KMS-11 (cell line): Measurements from ENCODE around the gene JAM3.

Experiments
- H2AFZ ChIP-seq: fragments of 200-600 bp; sonication (generic); 2 replicates; pipeline ENCODE4 v1.6.1; 2016; ENCODE audit warnings: antibody characterized with exemption, mixed run types, low read depth
- H3K27ac ChIP-seq: fragments of 200-600 bp; sonication (generic); 2 replicates; pipeline ENCODE4 v1.6.1; 2016; ENCODE audit warnings: mild to moderate bottlenecking, mixed run types
- H3K27me3 ChIP-seq: fragments of 200-600 bp; sonication (generic); 2 replicates; pipeline ENCODE4 v1.6.1; 2017; ENCODE audit warnings: mild to moderate bottlenecking, low read depth, mixed run types, moderate library complexity; ENCODE audit not compliant: insufficient read depth
- H3K36me3 ChIP-seq: fragments of 200-600 bp; sonication (generic); 2 replicates; pipeline ENCODE4 v1.6.1; 2017; ENCODE audit warnings: mild to moderate bottlenecking, mixed run types; ENCODE audit not compliant: insufficient read depth
- H3K4me1 ChIP-seq: fragments of 200-600 bp; sonication (generic); 2 replicates; pipeline ENCODE4 v1.6.1; 2016; ENCODE audit warnings: mild to moderate bottlenecking, low read depth, mixed run types; ENCODE audit not compliant: poor library complexity, severe bottlenecking
- H3K4me2 ChIP-seq: fragments of 200-600 bp; sonication (generic); 2 replicates; pipeline ENCODE4 v1.7.0; 2016; ENCODE audit warnings: mild to moderate bottlenecking, mixed run types
- H3K4me3 ChIP-seq: fragments of 200-600 bp; sonication (generic); IDR thresholded peaks from 2 replicates; pipeline ENCODE4 v1.6.1; 2017; ENCODE audit warnings: low read depth, low read length, mixed read lengths; ENCODE audit not compliant: insufficient read depth
- H3K79me2 ChIP-seq: fragments of 200-600 bp; sonication (generic); 2 replicates; pipeline ENCODE4 v1.6.1; 2016; ENCODE audit warnings: low read depth, mixed run types; ENCODE audit not compliant: insufficient read depth
- H3K9ac ChIP-seq: fragments of 200-600 bp; sonication (generic); 2 replicates; pipeline ENCODE4 v1.6.1; 2016; ENCODE audit warnings: mild to moderate bottlenecking, mixed run types
- H4K20me1 ChIP-seq: fragments of 200-600 bp; sonication (generic); 2 replicates; pipeline ENCODE4 v1.6.1; 2016; ENCODE audit warnings: mild to moderate bottlenecking, mixed run types; ENCODE audit not compliant: insufficient read depth
- TF ChIP-seq, protein P1 (sequence below): fragments of 200-600 bp; sonication (generic); conservative IDR thresholded peaks from 2 replicates; pipeline ENCODE4 v1.6.1; 2017; ENCODE audit warnings: low read depth, mild to moderate bottlenecking, antibody characterized with exemption, low read length, moderate library complexity, mixed read lengths

Gene JAM3

DNA sequence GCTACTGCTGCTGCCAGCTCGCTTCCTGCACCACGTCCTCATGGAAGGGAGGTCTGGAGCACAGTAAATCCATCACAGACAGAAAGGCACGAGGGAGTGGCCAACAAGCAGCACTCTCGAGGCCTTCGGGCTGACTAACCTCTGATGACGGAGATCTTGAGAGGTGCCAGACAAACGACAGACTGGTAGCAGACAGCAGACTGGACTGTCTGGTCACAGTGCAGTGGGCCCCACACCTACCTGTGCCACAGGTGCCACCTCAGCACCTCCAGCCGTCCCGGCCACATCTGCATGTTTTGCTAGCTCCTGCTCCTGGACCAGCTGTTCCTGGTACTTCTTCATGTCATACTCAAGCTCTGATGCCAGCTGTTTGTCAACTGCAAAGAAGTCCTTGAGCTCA lies 90.8 kb downstream of the JAM3 start:
- no peak overlapping the region for H3K4me2 ChIP-seq
- no peak overlapping the region for H2AFZ ChIP-seq
- H3K27me3 ChIP-seq: no peaks in the 10 kb centered on the region
- no peaks in the 10 kb centered on the region for H4K20me1 ChIP-seq
- no peaks in the 10 kb centered on the region for H3K79me2 ChIP-seq
- no peak overlapping the region for H3K9ac ChIP-seq
- no peaks in the 10 kb centered on the region for H3K4me1 ChIP-seq
- H3K27ac ChIP-seq: no peak overlapping the region
- no peak overlapping the region for H3K4me3 ChIP-seq
- no peaks in the 10 kb centered on the region for H3K36me3 ChIP-seq
- TF ChIP-seq, protein P1, sequence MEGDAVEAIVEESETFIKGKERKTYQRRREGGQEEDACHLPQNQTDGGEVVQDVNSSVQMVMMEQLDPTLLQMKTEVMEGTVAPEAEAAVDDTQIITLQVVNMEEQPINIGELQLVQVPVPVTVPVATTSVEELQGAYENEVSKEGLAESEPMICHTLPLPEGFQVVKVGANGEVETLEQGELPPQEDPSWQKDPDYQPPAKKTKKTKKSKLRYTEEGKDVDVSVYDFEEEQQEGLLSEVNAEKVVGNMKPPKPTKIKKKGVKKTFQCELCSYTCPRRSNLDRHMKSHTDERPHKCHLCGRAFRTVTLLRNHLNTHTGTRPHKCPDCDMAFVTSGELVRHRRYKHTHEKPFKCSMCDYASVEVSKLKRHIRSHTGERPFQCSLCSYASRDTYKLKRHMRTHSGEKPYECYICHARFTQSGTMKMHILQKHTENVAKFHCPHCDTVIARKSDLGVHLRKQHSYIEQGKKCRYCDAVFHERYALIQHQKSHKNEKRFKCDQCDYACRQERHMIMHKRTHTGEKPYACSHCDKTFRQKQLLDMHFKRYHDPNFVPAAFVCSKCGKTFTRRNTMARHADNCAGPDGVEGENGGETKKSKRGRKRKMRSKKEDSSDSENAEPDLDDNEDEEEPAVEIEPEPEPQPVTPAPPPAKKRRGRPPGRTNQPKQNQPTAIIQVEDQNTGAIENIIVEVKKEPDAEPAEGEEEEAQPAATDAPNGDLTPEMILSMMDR: no peak

- H3K4me2 ChIP-seq: no peak overlapping the region
- H3K36me3 ChIP-seq: no peaks in the 10 kb centered on the region
- TF ChIP-seq, protein P1: no peak
- no peaks in the 10 kb centered on the region for H3K79me2 ChIP-seq
- no peaks in the 10 kb centered on the region for H3K27me3 ChIP-seq
- H2AFZ ChIP-seq: no peak overlapping the region
- no peak overlapping the region for H3K4me3 ChIP-seq
- H3K9ac ChIP-seq: no peak overlapping the region
- no peaks in the 10 kb centered on the region for H3K4me1 ChIP-seq
- H4K20me1 ChIP-seq: no peaks in the 10 kb centered on the region
- no peak overlapping the region for H3K27ac ChIP-seq
These were observed 95.9 kb downstream of the JAM3 start for GRCh38 chr11:134164490-134165370.

DNA sequence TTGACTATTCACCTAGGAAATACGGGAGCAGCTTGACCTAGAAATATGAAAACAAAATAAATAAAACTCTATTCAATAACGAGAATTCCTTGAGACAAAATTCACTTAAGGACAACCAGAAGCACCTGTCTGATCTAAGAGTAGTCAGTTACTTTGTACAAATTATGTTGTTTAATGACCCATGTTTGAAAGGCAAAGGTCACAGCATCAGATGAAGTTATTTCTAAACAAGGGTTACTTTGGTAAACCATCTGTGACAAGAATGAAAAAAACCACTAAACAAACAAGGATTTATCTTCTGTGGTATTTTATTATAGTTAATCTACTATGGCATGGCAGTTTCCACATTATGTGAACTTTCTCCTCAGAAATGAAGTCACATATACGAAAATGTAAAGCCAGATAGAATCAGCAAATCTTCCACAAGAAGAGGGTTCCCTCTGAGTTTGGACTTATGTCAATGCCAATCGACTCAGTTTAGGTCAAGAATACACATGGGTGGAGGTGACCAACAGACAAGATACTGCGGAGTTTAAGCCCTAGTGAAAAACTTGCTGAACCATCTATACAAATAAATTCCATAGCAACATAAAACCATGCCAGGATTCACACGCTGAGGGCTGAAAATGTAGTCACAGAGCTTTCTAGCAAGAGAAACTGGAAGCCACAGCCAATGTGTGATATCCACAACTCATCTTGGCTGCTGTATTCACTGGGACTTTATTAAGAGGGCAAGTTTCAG lies 101.5 kb downstream of the JAM3 start:
- no peaks in the 10 kb centered on the region for H3K36me3 ChIP-seq
- TF ChIP-seq, protein P1: no peak

GRCh38 chr11:134170919-134171281 lies 102.0 kb downstream of the JAM3 start:
- H3K27ac ChIP-seq: no peak overlapping the region
- no peak overlapping the region for H2AFZ ChIP-seq
- no peaks in the 10 kb centered on the region for H4K20me1 ChIP-seq
- no peak overlapping the region for H3K4me2 ChIP-seq
- no peaks in the 10 kb centered on the region for H3K79me2 ChIP-seq
- TF ChIP-seq, protein P1: no peak
- H3K36me3 ChIP-seq: no peaks in the 10 kb centered on the region
- no peaks in the 10 kb centered on the region for H3K4me1 ChIP-seq
- no peak overlapping the region for H3K4me3 ChIP-seq
- H3K9ac ChIP-seq: no peak overlapping the region
- H3K27me3 ChIP-seq: no peaks in the 10 kb centered on the region

More for the DNA sequence above, 101.5 kb downstream of the JAM3 start:
- H4K20me1 ChIP-seq: no peaks in the 10 kb centered on the region
- no peak overlapping the region for H3K4me2 ChIP-seq
- no peak overlapping the region for H2AFZ ChIP-seq
- no peaks in the 10 kb centered on the region for H3K4me1 ChIP-seq
- no peaks in the 10 kb centered on the region for H3K79me2 ChIP-seq
- H3K9ac ChIP-seq: no peak overlapping the region
- no peak overlapping the region for H3K4me3 ChIP-seq
- no peak overlapping the region for H3K27ac ChIP-seq
- no peaks in the 10 kb centered on the region for H3K27me3 ChIP-seq
